ENCODE results near the gene NDUFB10. TPM values are rescaled to one million over a fixed set of nuclear protein-coding genes. Genes with fewer than 3 reads are reported as not detected.
A peak's percentile ranks its signal among the peaks of the same experiment; 100 is the strongest.

The NDUFB10 gene
- total RNA-seq, 4 donors from 2014 or later = 137 to 496 (median 250) TPM

GRCh38 chr16:2008631-2009163, 49.4 kb downstream of the NDUFB10 start:
- intact Hi-C loops (cut with DNase I; ENCODE audit: low total_unique reads) (loop anchor here (10.0 kb wide), 1 partner anchor 226 kb away; the partner anchor contains the start of gene DNASE1L2), in situ Hi-C loops (cut with MboI; ENCODE audit: low pct_ligation_motif_present in 1 of 4, low pct_unique_long_range_greater_than_20kb in 1 of 4, low sequenced_read_pairs in 3 of 4) (loop anchor here in 1 of 4 donors (25.0 kb wide), 1 partner anchor 129 kb away; the partner anchor contains the start of genes PKD1 and RAB26)
- Histone ChIP-seq H3K4me3 (peak overlapping the region; percentile 78 to 98 (median 85)), H3K36me3 (no peaks in the 10 kb centered on the region), H3K27me3 (no peaks in the 10 kb centered on the region), H3K9me3 (no peaks in the 10 kb centered on the region), H3K27ac (peak overlapping the region; percentile 93 to 98 (median 94)), H3K4me1 (peaks cover 34 to 54% (median 46%) of the 10 kb centered on the region in 4 donors)
- 1% methylated on average over 23 of the region's 23 CpGs; no CpG with 5 or more reads in 1 of the 2 donors for WGBS, 2 donors (ENCODE audit: low coverage in 1 of 2)
- no peak for DNase-seq
- peak in 1 of 5 experiments; percentile 7 for TF ChIP-seq CTCF (IDR thresholded peaks at IDR 0.05)
- no peak for TF ChIP-seq POLR2AphosphoS5 (IDR thresholded peaks at IDR 0.05)

- Histone ChIP-seq H3K4me1 (peaks cover 28 to 49% (median 41%) of the 10 kb centered on the region in 4 donors), H3K27me3 (no peaks in the 10 kb centered on the region), H3K4me3 (peak overlapping the region; percentile 78 to 98 (median 85)), H3K9me3 (no peaks in the 10 kb centered on the region), H3K36me3 (no peaks in the 10 kb centered on the region), H3K27ac (peak overlapping the region; percentile 93 to 98 (median 94))
- TF ChIP-seq POLR2A (IDR thresholded peaks at IDR 0.05) (no peak), EP300 (IDR thresholded peaks at IDR 0.05; ENCODE audit: low read depth) (no peak), CTCF (IDR thresholded peaks at IDR 0.05) (no peak), POLR2AphosphoS5 (IDR thresholded peaks at IDR 0.05) (no peak)
- DNase-seq = no peak
- 0% methylated on average over 3 of the region's 55 CpGs; no CpG with 5 or more reads in 1 of the 2 donors for WGBS, 2 donors (ENCODE audit: low coverage in 1 of 2)
- intact Hi-C loops (cut with DNase I; ENCODE audit: low total_unique reads) (loop anchor here (10.0 kb wide), 1 partner anchor 226 kb away; the partner anchor contains the start of gene DNASE1L2), in situ Hi-C loops (cut with MboI; ENCODE audit: low pct_ligation_motif_present in 1 of 4, low pct_unique_long_range_greater_than_20kb in 1 of 4, low sequenced_read_pairs in 3 of 4) (loop anchor here in 1 of 4 donors (25.0 kb wide), 1 partner anchor 128 kb away; the partner anchor contains the start of genes PKD1 and RAB26)
Observed at GRCh38 chr16:2009164-2009711, 49.9 kb downstream of the NDUFB10 start.

- intact Hi-C loops (cut with DNase I; ENCODE audit: low total_unique reads) = loop anchor here (10.0 kb wide), 1 partner anchor 225 kb away; the partner anchor contains the start of gene DNASE1L2
- no peaks in the 10 kb centered on the region for H3K36me3 ChIP-seq
- DNase-seq = peak; percentile 86
- no peaks in the 10 kb centered on the region for H3K9me3 ChIP-seq
- in situ Hi-C loops (cut with MboI; ENCODE audit: low pct_ligation_motif_present in 1 of 4, low pct_unique_long_range_greater_than_20kb in 1 of 4, low sequenced_read_pairs in 3 of 4) = loop anchor here in 2 of 4 donors (10.0 to 25.0 kb wide), 2 partner anchors 127 to 135 kb away; partner anchors contain the start of genes RAB26 (in 2 of the 2) and PKD1 (in 1 of the 2)
- H3K27ac ChIP-seq = peak within 1 kb of the TSS; percentile 93 to 98 (median 94)
- peaks cover 24 to 45% (median 37%) of the 10 kb centered on the region in 4 donors for H3K4me1 ChIP-seq
- H3K4me3 ChIP-seq = peak within 1 kb of the TSS; percentile 78 to 98 (median 85)
- 0 to 3% methylated on average over 2 to 51 of the region's 52 CpGs for WGBS, 2 donors (ENCODE audit: low coverage in 1 of 2)
- TF ChIP-seq EP300 (IDR thresholded peaks at IDR 0.05; ENCODE audit: low read depth) (no peak), CTCF (IDR thresholded peaks at IDR 0.05) (peak in 1 of 5 experiments; percentile 25), POLR2AphosphoS5 (IDR thresholded peaks at IDR 0.05) (peak; percentile 94 to 97 (median 96)), POLR2A (IDR thresholded peaks at IDR 0.05) (peak; percentile 98)
- H3K27me3 ChIP-seq = no peaks in the 10 kb centered on the region
Observed at GRCh38 chr16:2009791-2010510, 50.6 kb downstream of the NDUFB10 start, which contains the start of gene ZNF598. Gene ZNF598 (minus strand): TSS chr16:2009821.

Small RNA genes lying within 50 kb of the gene (small RNA-seq; reads per million reads assigned to genes)
- gene AC005363.2 (0 to 0.28 (median 0.12) reads per million in 4 donors), gene SNORA10 (0 reads per million in 4 donors), gene SNORA64 (0 reads per million in 4 donors)

Other genes with a start within 250 kb of the NDUFB10 start
- gene NME3, start 188.0 kb upstream of the NDUFB10 start, total RNA-seq = 100 to 1,000 TPM; 116 to 286 (median 132) TPM
- 100 to 1,000 TPM in 1 of 4 donors, 10 to 100 TPM in 3; 23.6 to 173 (median 45.4) TPM for gene EME2, start 186.7 kb upstream of the NDUFB10 start, total RNA-seq
- gene MRPS34, start 186.4 kb upstream of the NDUFB10 start, total RNA-seq = 100 to 1,000 TPM; 102 to 253 (median 121) TPM
- 100 to 1,000 TPM; 101 to 289 (median 125) TPM for gene SPSB3, start 177.0 kb upstream of the NDUFB10 start, total RNA-seq
- gene NUBP2, start 176.6 kb upstream of the NDUFB10 start, total RNA-seq = 100 to 1,000 TPM in 1 of 4 donors, 10 to 100 TPM in 3; 15.3 to 165 (median 59.6) TPM
- 10 to 100 TPM in 1 of 4 donors, under 1 TPM in 2, not detected in 1; 0.27 to 10.8 (median 0.48) TPM for gene IGFALS, start 165.8 kb upstream of the NDUFB10 start, total RNA-seq
- gene HAGH, start 132.7 kb upstream of the NDUFB10 start, total RNA-seq = 100 to 1,000 TPM in 2 of 4 donors, 10 to 100 TPM in 2; 40.6 to 403 (median 121) TPM
- 100 to 1,000 TPM in 2 of 4 donors, 10 to 100 TPM in 2; 88.0 to 149 (median 104) TPM for gene FAHD1, start 132.3 kb upstream of the NDUFB10 start, total RNA-seq
- gene MEIOB, start 87.4 kb upstream of the NDUFB10 start, total RNA-seq = not detected
- gene HS3ST6, start 41.1 kb upstream of the NDUFB10 start, total RNA-seq = 1 to 10 TPM in 2 of 4 donors, under 1 TPM in 1, not detected in 1; 1.00 to 4.4 (median 1.1) TPM
- 10 to 100 TPM; 13.9 to 56.5 (median 29.3) TPM for gene MSRB1, start 16.3 kb upstream of the NDUFB10 start, total RNA-seq
- under 1 TPM in 1 of 4 donors, not detected in 3; 0.55 TPM for gene RPL3L, start 4.8 kb upstream of the NDUFB10 start, total RNA-seq
- gene RPS2, start 5.3 kb downstream of the NDUFB10 start, total RNA-seq = 1,000 to 10,000 TPM in 3 of 4 donors, 100 to 1,000 TPM in 1; 896 to 2,085 (median 1,613) TPM
- gene RNF151, start 7.3 kb downstream of the NDUFB10 start, total RNA-seq = not detected
- 10 to 100 TPM; 23.2 to 31.0 (median 28.2) TPM for gene TBL3, start 12.5 kb downstream of the NDUFB10 start, total RNA-seq
- 10 to 100 TPM in 3 of 4 donors, 1 to 10 TPM in 1; 4.2 to 29.8 (median 19.4) TPM for gene NOXO1, start 21.9 kb downstream of the NDUFB10 start, total RNA-seq
- gene GFER, start 24.7 kb downstream of the NDUFB10 start, total RNA-seq = 100 to 1,000 TPM in 1 of 4 donors, 10 to 100 TPM in 3; 29.9 to 117 (median 64.3) TPM
- gene SYNGR3, start 30.4 kb downstream of the NDUFB10 start, total RNA-seq = 1 to 10 TPM in 3 of 4 donors, not detected in 1; 2.7 to 4.8 (median 2.9) TPM
- 100 to 1,000 TPM in 1 of 4 donors, 10 to 100 TPM in 3; 28.3 to 145 (median 42.0) TPM for gene ZNF598, start 50.3 kb downstream of the NDUFB10 start, total RNA-seq
- under 1 TPM in 1 of 4 donors, not detected in 3; 0.41 TPM for gene NPW, start 60.2 kb downstream of the NDUFB10 start, total RNA-seq
- 10 to 100 TPM in 3 of 4 donors, 1 to 10 TPM in 1; 3.7 to 61.9 (median 29.8) TPM for gene NHERF2, start 67.4 kb downstream of the NDUFB10 start, total RNA-seq
- gene NTHL1, start 88.3 kb downstream of the NDUFB10 start, total RNA-seq = 10 to 100 TPM; 12.7 to 32.9 (median 23.2) TPM
- 100 to 1,000 TPM in 2 of 4 donors, 10 to 100 TPM in 2; 88.3 to 206 (median 127) TPM for gene TSC2, start 88.4 kb downstream of the NDUFB10 start, total RNA-seq
- gene PKD1, start 176.4 kb downstream of the NDUFB10 start, total RNA-seq = 1,000 to 10,000 TPM in 1 of 4 donors, 100 to 1,000 TPM in 3; 131 to 1,015 (median 289) TPM
- 10 to 100 TPM in 3 of 4 donors, 1 to 10 TPM in 1; 8.3 to 28.4 (median 14.2) TPM for gene RAB26, start 189.1 kb downstream of the NDUFB10 start, total RNA-seq
- 10 to 100 TPM; 43.4 to 80.4 (median 63.0) TPM for gene TRAF7, start 196.2 kb downstream of the NDUFB10 start, total RNA-seq
- under 1 TPM in 2 of 4 donors, not detected in 2; under 0.01 to 0.14 TPM for gene CASKIN1, start 237.1 kb downstream of the NDUFB10 start, total RNA-seq
- 10 to 100 TPM; 50.8 to 81.8 (median 73.1) TPM for gene MLST8, start 245.9 kb downstream of the NDUFB10 start, total RNA-seq